ENCODE measurements around the gene SMAD2. TPM values are rescaled to one million over a fixed set of nuclear protein-coding genes. Genes with fewer than 3 reads are reported as not detected.

Gene SMAD2
- total RNA-seq, 1 donor from 2014 or later, result 111 TPM

- Mint-ChIP-seq H3K27ac (no peak overlapping the region), H3K4me1 (ENCODE audit: unreplicated experiment) (no peaks in the 10 kb centered on the region), H3K4me3 (no peak overlapping the region), H3K9me3 (no peaks in the 10 kb centered on the region), H3K36me3 (peaks cover 51% of the 10 kb centered on the region), H3K27me3 (no peaks in the 10 kb centered on the region)
- TF ChIP-seq CTCF (conservative IDR thresholded peaks at IDR 0.05), result no peak
- no peak for DNase-seq (ENCODE audit: extremely low spot score, unreplicated experiment)
Observed at GRCh38 chr18:47865183-47865582, 65.3 kb downstream of the SMAD2 start.

GRCh38 chr18:47863041-47863440, 67.4 kb downstream of the SMAD2 start:
- no peak overlapping the region for H3K4me3 Mint-ChIP-seq
- no peaks in the 10 kb centered on the region for H3K4me1 Mint-ChIP-seq (ENCODE audit: unreplicated experiment)
- DNase-seq (ENCODE audit: extremely low spot score, unreplicated experiment), result no peak
- peaks cover 62% of the 10 kb centered on the region for H3K36me3 Mint-ChIP-seq
- TF ChIP-seq CTCF (conservative IDR thresholded peaks at IDR 0.05), result no peak
- H3K27me3 Mint-ChIP-seq, result no peaks in the 10 kb centered on the region
- no peak overlapping the region for H3K27ac Mint-ChIP-seq
- no peaks in the 10 kb centered on the region for H3K9me3 Mint-ChIP-seq

GRCh38 chr18:47858607-47859006, 71.9 kb downstream of the SMAD2 start:
- no peaks in the 10 kb centered on the region for H3K4me1 Mint-ChIP-seq (ENCODE audit: unreplicated experiment)
- no peak for TF ChIP-seq CTCF (conservative IDR thresholded peaks at IDR 0.05)
- DNase-seq (ENCODE audit: extremely low spot score, unreplicated experiment), result no peak
- H3K27ac Mint-ChIP-seq, result no peak overlapping the region
- no peak overlapping the region for H3K4me3 Mint-ChIP-seq
- peaks cover 71% of the 10 kb centered on the region for H3K36me3 Mint-ChIP-seq
- no peaks in the 10 kb centered on the region for H3K27me3 Mint-ChIP-seq
- peaks cover 10% of the 10 kb centered on the region for H3K9me3 Mint-ChIP-seq

GRCh38 chr18:47847635-47848034, 82.8 kb downstream of the SMAD2 start:
- Mint-ChIP-seq H3K9me3 (no peaks in the 10 kb centered on the region), H3K27me3 (no peaks in the 10 kb centered on the region), H3K36me3 (peaks cover 22% of the 10 kb centered on the region), H3K4me1 (ENCODE audit: unreplicated experiment) (no peaks in the 10 kb centered on the region), H3K4me3 (no peak overlapping the region), H3K27ac (no peak overlapping the region)
- TF ChIP-seq CTCF (conservative IDR thresholded peaks at IDR 0.05), result no peak
- no peak for DNase-seq (ENCODE audit: extremely low spot score, unreplicated experiment)

- no peaks in the 10 kb centered on the region for H3K9me3 Mint-ChIP-seq
- no peak for DNase-seq (ENCODE audit: extremely low spot score, unreplicated experiment)
- no peaks in the 10 kb centered on the region for H3K27me3 Mint-ChIP-seq
- peaks cover 25% of the 10 kb centered on the region for H3K36me3 Mint-ChIP-seq
- no peak overlapping the region for H3K27ac Mint-ChIP-seq
- TF ChIP-seq CTCF (conservative IDR thresholded peaks at IDR 0.05), result no peak
- no peaks in the 10 kb centered on the region for H3K4me1 Mint-ChIP-seq (ENCODE audit: unreplicated experiment)
- no peak overlapping the region for H3K4me3 Mint-ChIP-seq
Observed at GRCh38 chr18:47846431-47846830, 84.0 kb downstream of the SMAD2 start.
